Measurements from ENCODE around the gene RFNG. TPM values are rescaled to one million over a fixed set of nuclear protein-coding genes. Genes with fewer than 3 reads are reported as not detected.
A peak's percentile ranks its signal among the peaks of the same experiment; 100 is the strongest.

The RFNG gene
- total and polyA plus RNA-seq, 2 of the 13 experiments (the other 11 are each of a cell fraction or from before 2014, with no cell fraction given) = 61.4 to 64.0 TPM

DNA sequence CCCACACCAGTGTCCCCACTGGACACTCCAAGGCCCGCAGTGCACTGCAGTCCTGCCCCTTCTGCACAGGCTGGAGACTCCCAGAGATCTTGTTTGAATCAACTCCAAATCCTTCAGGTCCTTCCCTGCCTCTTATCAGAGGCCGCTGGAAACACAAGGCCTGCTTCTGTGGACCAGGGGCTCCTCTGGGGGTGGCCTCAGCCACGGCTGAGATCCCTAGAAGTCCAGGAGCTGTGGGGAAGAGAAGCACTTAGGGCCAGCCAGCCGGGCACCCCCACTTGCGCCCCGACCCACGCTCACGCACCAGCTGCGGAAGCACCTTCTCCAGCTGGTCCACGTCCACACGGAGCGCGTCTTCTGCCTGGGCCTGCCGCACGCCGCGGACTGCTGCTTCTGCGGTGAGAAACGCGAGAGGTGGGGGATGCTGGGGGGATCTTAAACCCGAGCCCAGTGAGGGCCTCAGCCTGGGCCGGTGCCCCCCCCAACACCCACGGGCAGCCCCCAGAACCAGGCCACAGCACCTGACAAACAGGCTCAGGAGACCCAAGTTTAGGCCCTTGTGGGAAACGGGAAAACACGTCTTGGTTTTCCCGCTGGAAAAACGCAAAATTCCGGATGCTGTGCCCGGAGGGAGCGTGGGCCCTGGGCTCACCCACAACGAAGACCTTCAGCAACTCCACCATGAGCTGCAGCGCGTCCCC, 32.5 kb downstream of the RFNG start (continued):
- no peak for TF ChIP-seq TRIM22 (IDR thresholded peaks at IDR 0.05)
- no peak for TF ChIP-seq PTBP1 (IDR thresholded peaks at IDR 0.05; ENCODE audit: low read depth, low read length, poor library complexity, severe bottlenecking)
- TF ChIP-seq SP140L (CRISPR knock-in tag; IDR thresholded peaks at IDR 0.05; ENCODE audit: borderline replicate concordance) = no peak
- no peak for TF ChIP-seq ZNF678 (CRISPR knock-in tag; IDR thresholded peaks at IDR 0.05)
- TF ChIP-seq ZMAT3 (CRISPR knock-in tag; conservative IDR thresholded peaks at IDR 0.05) = no peak
- TF ChIP-seq SALL2 (CRISPR knock-in tag; IDR thresholded peaks at IDR 0.05) = no peak; the same call in 1 of the 2 replicates
- peak; percentile 25; the same call in 1 of the 2 replicates for TF ChIP-seq ZNF318 (CRISPR knock-in tag; IDR thresholded peaks at IDR 0.05)
- TF ChIP-seq FOSL1 (CRISPR knock-in tag; IDR thresholded peaks at IDR 0.05; ENCODE audit: borderline replicate concordance) = no peak
- TF ChIP-seq KDM3A (CRISPR knock-in tag; IDR thresholded peaks at IDR 0.05; ENCODE audit: low read depth) = no peak; the same call in 1 of the 2 replicates
- TF ChIP-seq KAT2B (IDR thresholded peaks at IDR 0.05; ENCODE audit: borderline replicate concordance, low read depth, low read length) = no peak
- no peak for TF ChIP-seq PHF20 (CRISPR knock-in tag; IDR thresholded peaks at IDR 0.05)
- no peak for TF ChIP-seq ZNF205 (CRISPR knock-in tag; IDR thresholded peaks at IDR 0.05)
- no peak; the same call in 1 of the 2 replicates for TF ChIP-seq ZNF143 (CRISPR knock-in tag; IDR thresholded peaks at IDR 0.05)
- TF ChIP-seq SMAD1 (CRISPR knock-in tag; IDR thresholded peaks at IDR 0.05; ENCODE audit: borderline replicate concordance, low read depth) = no peak
- no peak for TF ChIP-seq ZNF501 (CRISPR knock-in tag; IDR thresholded peaks at IDR 0.05)
- no peak for TF ChIP-seq NKX3-1 (CRISPR knock-in tag; IDR thresholded peaks at IDR 0.05)
- no peak for TF ChIP-seq CERS6 (CRISPR knock-in tag; IDR thresholded peaks at IDR 0.05)
- TF ChIP-seq ZNF468 (CRISPR knock-in tag; IDR thresholded peaks at IDR 0.05) = no peak
- no peak for TF ChIP-seq MLX (CRISPR knock-in tag; IDR thresholded peaks at IDR 0.05)
- no peak for TF ChIP-seq ZNF12 (CRISPR knock-in tag; IDR thresholded peaks at IDR 0.05)
